NCI-H1694 (cell line): ENCODE measurements around the gene MACROD2.

Experiments
- DNase-seq: peaks from one replicate; lab custom pipeline; 2025; lab: John Stamatoyannopoulos, UW

The MACROD2 gene

DNA sequence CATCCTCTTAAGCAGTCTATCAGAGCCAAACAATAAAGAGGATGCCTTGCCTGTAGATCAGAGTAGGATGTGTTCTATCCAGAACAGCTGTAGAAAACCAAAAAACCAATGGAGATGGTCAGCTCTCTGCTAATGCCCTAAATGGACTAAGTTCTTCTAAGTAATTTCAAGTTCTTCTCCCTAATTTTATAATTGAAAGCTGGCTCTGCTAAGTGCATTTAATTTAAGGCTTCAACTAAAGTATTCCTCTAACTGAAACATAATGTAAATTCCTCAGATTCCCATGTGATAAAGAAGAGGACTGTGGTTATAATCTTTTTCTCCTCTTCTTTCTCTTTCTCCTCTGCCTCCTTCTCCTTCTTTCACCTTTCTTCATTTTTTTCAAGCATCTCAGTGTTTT is 1868.4 kb downstream of the MACROD2 start:
- DNase-seq = no peak

DNA sequence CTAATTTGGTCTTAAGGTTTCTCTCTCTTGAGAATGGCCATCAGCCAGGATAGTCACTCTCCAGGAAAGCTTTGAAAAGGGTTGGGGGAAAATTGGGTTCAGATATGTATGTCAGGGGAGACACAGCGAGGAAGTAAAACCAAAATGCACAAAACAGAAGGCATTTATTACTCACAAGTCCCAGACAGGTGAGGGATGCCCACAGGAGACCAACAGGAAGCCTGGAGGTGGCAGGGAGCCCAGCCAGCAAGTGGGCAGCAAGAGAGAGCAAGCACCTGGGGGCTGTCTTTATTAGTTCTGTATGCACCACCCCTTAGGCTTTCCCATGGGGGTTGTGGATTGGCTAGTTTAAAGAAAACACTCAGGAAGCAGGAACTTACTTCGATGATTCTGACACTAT is 1870.2 kb downstream of the MACROD2 start:
- DNase-seq = no peak

GRCh38 chr20:15866916-15867730 is 1871.8 kb downstream of the MACROD2 start:
- no peak for DNase-seq

GRCh38 chr20:15867899-15868298 is 1872.6 kb downstream of the MACROD2 start:
- no peak for DNase-seq

- DNase-seq = peak; percentile 49
Observed at GRCh38 chr20:15875446-15875845, 1880.1 kb downstream of the MACROD2 start.

GRCh38 chr20:15882553-15882952 is 1887.2 kb downstream of the MACROD2 start:
- no peak for DNase-seq

- DNase-seq = no peak
Observed at GRCh38 chr20:15886250-15886649, 1890.9 kb downstream of the MACROD2 start.

- no peak for DNase-seq
Observed at GRCh38 chr20:15887387-15887786, 1892.1 kb downstream of the MACROD2 start.

DNA sequence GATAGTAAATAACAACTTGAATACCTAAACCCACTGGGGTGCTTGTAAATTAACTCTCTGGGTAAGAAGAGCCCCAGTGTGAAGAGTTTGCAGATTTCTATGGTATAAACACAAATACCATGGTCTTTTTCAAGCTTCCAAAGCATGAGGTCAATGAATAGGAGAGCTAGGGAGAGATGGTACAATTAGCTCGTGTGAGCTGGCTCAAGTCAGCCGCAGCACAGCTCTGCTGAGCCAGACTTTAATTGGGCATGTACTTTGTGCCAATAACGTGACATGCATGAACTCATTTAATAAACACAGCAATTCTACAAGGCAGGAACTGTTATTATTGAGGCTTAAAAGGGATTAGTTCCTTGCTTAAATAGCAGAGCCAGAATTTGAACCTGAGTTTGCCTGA is 1893.7 kb downstream of the MACROD2 start:
- DNase-seq = no peak

DNA sequence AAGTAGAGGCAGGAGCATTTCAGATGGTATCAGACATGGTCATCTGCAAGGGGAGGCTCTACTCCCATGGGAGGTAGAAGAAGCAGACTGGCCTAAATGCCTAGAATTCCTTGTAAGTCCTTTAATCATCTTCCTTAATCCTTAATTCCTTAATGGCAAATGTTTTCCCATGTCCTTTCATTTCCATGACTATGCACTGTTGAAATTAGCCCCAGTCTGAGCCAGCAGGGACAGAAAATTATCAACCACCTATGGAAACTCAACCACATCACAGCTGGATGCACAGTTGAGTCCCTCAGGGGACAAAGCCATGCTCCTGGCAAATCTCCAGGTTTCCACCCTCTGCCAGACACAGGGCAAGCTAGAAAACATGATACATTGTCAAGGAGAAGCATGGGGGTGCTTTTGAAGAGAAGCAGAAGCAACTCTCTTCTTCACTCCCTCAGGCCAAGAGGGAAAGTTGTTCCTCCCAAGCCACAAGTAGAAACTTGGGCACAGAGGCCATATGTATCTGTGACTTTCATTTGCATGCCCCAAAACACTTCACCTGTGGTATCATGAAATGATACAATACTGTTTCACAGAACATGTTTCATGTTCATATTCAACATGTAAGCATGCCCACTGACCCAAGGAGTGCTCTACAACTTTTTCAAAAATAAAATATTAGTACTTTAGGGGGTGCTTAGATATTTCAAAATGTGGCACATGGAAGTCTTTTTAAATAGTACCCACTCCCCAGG is 1894.4 kb downstream of the MACROD2 start:
- DNase-seq = peak; percentile 5

DNA sequence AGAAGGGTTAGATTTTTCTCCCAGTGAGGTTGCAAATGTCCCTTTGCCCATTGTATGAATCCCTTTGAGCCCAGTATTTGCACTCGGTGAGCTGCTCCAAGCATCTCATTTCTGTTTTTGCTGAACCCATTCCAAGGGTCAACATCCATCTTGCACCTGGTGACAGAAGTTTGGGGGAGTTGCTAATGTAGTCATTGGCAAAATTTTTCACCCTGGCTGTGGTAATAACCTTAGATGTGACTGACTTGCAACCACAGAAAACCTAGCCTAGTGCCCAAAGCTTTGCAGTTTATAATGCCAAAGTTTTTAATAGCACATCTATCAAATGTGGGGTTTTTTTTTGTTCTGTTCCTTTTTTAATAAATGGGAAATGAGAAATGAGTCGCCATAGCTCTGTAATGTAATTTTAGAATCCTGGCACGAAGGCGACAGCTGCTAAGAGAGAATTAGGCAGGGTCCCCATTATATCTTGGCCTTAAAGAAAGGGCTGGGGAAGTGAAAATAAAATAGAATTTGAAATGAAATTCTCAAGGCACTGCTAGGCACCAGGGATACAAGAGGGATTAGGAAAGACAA is 1895.2 kb downstream of the MACROD2 start:
- no peak for DNase-seq

GRCh38 chr20:15895126-15895525 is 1899.8 kb downstream of the MACROD2 start:
- DNase-seq = no peak

- no peak for DNase-seq
Observed at GRCh38 chr20:15895560-15896084, 1900.3 kb downstream of the MACROD2 start.

DNA sequence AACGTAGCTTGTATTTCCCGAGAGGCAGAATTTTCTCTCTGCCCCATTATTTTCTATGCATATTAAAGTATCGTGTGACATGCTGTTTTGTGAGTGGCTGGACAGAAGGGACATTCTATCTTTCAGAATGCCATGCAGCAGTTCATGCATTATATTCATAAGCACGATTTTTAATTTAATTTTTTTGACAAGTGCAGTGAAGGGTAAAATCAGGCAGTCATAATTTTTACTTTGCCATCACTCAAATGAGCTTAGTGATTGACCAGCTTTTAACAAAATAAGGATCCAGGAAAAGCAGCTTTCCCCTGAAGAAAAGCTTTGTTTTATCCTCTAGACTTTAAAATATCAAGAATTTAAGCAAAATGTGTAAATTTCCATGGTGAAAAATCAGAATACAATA is 1904.7 kb downstream of the MACROD2 start:
- DNase-seq = no peak

GRCh38 chr20:15900443-15900842 is 1905.1 kb downstream of the MACROD2 start:
- DNase-seq = no peak

DNA sequence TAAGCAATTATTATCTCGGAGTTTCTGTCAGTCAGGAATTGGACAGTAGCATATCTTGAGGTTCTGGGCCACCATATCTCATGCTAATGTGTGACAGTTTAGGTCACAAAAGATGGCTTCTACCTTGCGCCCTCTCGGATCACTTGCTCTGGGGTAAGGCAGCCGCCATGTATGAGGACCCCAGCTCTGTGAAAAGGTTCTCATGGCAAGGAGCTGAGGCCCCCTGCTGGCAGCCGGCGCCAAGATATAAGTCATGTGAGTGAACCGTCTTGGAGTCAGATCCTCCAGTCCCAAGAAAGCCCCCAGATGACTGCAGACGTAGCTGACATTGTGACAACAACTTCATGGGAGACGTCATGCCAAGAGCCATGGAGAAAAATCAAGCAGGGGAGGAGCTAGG is 1907.2 kb downstream of the MACROD2 start:
- no peak for DNase-seq

DNA sequence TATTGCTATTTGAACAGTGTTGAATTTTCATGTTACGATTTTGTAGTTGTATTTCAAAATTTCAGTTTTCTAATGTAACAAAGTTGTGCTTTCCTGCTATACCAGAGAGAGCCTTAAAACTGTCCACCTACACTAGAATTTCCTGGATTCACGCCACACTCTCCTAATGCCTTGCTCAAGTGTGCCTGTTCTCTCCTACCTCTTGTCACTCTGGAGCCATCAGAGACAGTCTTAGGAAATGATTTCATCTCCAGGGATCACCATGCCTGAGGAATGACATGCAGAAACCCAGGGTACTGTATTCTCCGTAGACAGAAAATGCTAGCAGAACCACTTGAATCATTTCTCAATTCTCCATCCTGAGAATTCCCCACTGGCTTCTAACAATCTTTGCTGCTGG is 1910.3 kb downstream of the MACROD2 start:
- no peak for DNase-seq

- no peak for DNase-seq
Observed at GRCh38 chr20:15909995-15910394, 1914.7 kb downstream of the MACROD2 start.

GRCh38 chr20:15911581-15911980 is 1916.3 kb downstream of the MACROD2 start:
- no peak for DNase-seq

DNA sequence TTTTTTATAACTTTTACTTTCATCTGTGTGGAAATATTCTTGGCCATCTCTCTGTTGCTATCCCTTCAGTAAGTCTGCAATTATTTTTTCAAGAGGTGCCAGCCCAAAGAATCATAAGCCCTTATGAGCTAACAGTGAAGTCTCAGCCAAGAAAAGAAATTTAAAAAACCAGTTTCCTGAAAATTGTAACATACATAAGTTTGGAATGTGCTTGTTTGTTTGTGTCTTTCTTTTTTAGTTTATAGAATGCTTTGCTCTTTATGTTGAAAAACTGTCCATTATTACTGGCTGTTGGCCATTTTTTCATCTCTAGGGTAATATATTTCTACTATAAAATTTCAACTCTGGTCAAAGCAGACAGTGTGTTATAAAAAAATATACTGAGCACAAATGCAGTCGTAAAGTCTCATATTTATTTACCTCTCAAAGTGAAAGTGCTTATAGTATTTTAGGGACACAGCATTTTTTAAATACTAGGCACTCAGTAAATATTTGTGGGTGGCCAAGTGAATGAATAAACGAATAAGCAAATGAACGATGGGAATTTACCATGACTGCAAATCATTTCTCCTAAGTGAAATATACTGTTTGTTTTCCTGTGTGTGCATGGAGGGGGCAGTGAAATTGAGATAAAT is 1918.2 kb downstream of the MACROD2 start:
- no peak for DNase-seq

DNA sequence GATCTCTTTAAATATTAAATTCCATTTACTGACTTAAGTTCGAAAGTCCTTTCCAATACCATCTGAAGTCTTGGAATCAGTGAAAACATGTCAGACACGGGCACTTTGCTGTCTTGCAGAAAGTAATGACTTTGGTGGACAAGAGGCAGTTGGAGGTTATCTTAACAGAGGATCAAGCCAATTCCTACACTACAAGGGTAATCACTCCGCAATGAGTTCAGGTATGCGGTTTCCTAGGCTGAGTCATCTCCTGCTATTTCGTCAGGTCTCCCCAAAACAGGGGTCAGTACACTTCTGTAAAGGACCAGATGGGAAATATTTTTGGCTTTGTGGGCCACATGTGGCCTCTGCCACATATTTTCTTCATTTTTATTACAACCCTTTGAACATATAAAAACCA is 1921.3 kb downstream of the MACROD2 start:
- no peak for DNase-seq

GRCh38 chr20:15917283-15917682 is 1922.0 kb downstream of the MACROD2 start:
- no peak for DNase-seq
